GM12878 (cell line): ENCODE results near the gene ROBO1. TPM values are rescaled to one million over a fixed set of nuclear protein-coding genes. Genes with fewer than 3 reads are reported as not detected.

ENCODE experiments used
- ATAC-seq: fragments of 200-7000 bp; cut with Tn5 transposase; 3 replicates; pipeline ENCODE4 v1.9.1; 2020; ENCODE audit warnings: mild to moderate bottlenecking, moderate library complexity
- BruUV-seq: library from RNA; stranded (reverse); fragments of 400-500 nt; replicated peaks from 2 replicates; lab custom pipeline; 2021; lab: Mats Ljungman, UMichigan
- CTCF ChIA-PET: fragments of 300-600 bp; sonication (Branson Sonifier 250); formaldehyde crosslinking; extraction: SDS; loops from one replicate; lab custom pipeline; 2021; ENCODE audit warnings: inconsistent platforms; lab: Yijun Ruan, JAX
- POLR2A ChIA-PET: fragments of 350-600 bp; formaldehyde crosslinking; extraction: SDS; loops from one replicate; lab custom pipeline; 2021; ENCODE audit warnings: inconsistent platforms; lab: Charles Lee
- RAD21 ChIA-PET: fragments of 300-600 bp; sonication (Branson Sonifier 250); formaldehyde crosslinking; loops from one replicate; lab custom pipeline; 2023; ENCODE audit warnings: antibody characterized with exemption; ENCODE audit not compliant: unreplicated experiment; lab: Charles Lee
- SMC1A ChIA-PET: fragments of 300-600 bp; sonication (Branson Sonifier 250); formaldehyde crosslinking; loops from one replicate; lab custom pipeline; 2023; ENCODE audit not compliant: unreplicated experiment, uncharacterized antibody; lab: Charles Lee
- DNase-seq: peaks from one replicate; pipeline ENCODE4 v3.0.0-alpha.2; 2011; ENCODE audit warnings: low read depth, low spot score
- FAIRE-seq: peaks from 3 replicates; lab custom pipeline; 2011; peaks lifted over from hg19 to GRCh38; lab: Jason Lieb, UNC
- H2AFZ ChIP-seq: 2 replicates; pipeline ENCODE4 v1.6.0; 2011; ENCODE audit warnings: low read depth, low read length, control low read depth; ENCODE audit not compliant: control insufficient read depth
- H3K27ac ChIP-seq: 2 replicates; pipeline ENCODE4 v1.5.1; 2011; ENCODE audit warnings: control low read depth; ENCODE audit not compliant: control insufficient read depth, insufficient read depth
- H3K27me3 ChIP-seq, 2 experiments: replicated peaks in 1 of 2; 2 replicates each; pipeline versions ENCODE4 v1.6.0 to v1.6.1; 2011; ENCODE audit warnings: low read length in 1 of 2; ENCODE audit not compliant: control insufficient read depth in 2 of 2, insufficient read depth in 2 of 2
- H3K36me3 ChIP-seq, 2 experiments: 2 replicates each; pipeline ENCODE4 v1.5.1; 2011; ENCODE audit warnings: low read length in 1 of 2; ENCODE audit not compliant: control insufficient read depth in 2 of 2, insufficient read depth in 2 of 2
- H3K4me1 ChIP-seq: 2 replicates; pipeline ENCODE4 v1.6.1; 2011; ENCODE audit warnings: mild to moderate bottlenecking, low read length, moderate library complexity, mixed read lengths; ENCODE audit not compliant: control insufficient read depth, insufficient read depth
- H3K4me2 ChIP-seq: 2 replicates; pipeline ENCODE4 v1.6.0; 2011; ENCODE audit warnings: control low read depth; ENCODE audit not compliant: control insufficient read depth, insufficient read depth
- H3K4me3 ChIP-seq: fragments of 200-600 bp; sonication (generic); 2 replicates; pipeline ENCODE4 v1.5.1; 2016
- H3K79me2 ChIP-seq: 2 replicates; pipeline ENCODE4 v1.6.0; 2011; ENCODE audit warnings: low read length; ENCODE audit not compliant: control insufficient read depth, insufficient read depth
- H3K9ac ChIP-seq: 2 replicates; pipeline ENCODE4 v1.8.0; 2011; ENCODE audit warnings: low read length, control low read depth, mixed read lengths; ENCODE audit not compliant: control insufficient read depth, insufficient read depth
- H3K9me3 ChIP-seq: replicated peaks from 3 replicates; pipeline ENCODE4 v1.5.1; 2011; ENCODE audit warnings: mild to moderate bottlenecking, low read length; ENCODE audit not compliant: control insufficient read depth, insufficient read depth
- H4K20me1 ChIP-seq: 2 replicates; pipeline ENCODE4 v1.6.0; 2011; ENCODE audit not compliant: control insufficient read depth, insufficient read depth
- CHD2 ChIP-seq: IDR thresholded peaks from 2 replicates; pipeline ENCODE4 v1.6.1; 2011; ENCODE audit warnings: low read depth, low read length, improper control_type of control experiment, borderline replicate concordance
- MEF2B ChIP-seq: fragments of 450-650 bp; IDR thresholded peaks from 2 replicates; pipeline ENCODE4 v1.6.1; 2018; ENCODE audit warnings: mild to moderate bottlenecking, moderate library complexity; ENCODE audit not compliant: partially characterized antibody, poor library complexity, severe bottlenecking
- RCOR1 ChIP-seq: conservative IDR thresholded peaks from 2 replicates; pipeline ENCODE4 v1.6.1; 2012; ENCODE audit warnings: low read depth, low read length, improper control_type of control experiment
- RUNX3 ChIP-seq: IDR thresholded peaks from 2 replicates; pipeline ENCODE4 v1.6.1; 2012; ENCODE audit warnings: low read length, inconsistent platforms
- WGBS: methylation state at CpG from one replicate; pipeline ENCODE4 v1.1.6; 2016; ENCODE audit warnings: low lambda C conversion rate; ENCODE audit not compliant: insufficient replicate concordance, insufficient coverage; ENCODE audit errors: missing lambda C conversion rate; 5-methylcytosine and 5-hydroxymethylcytosine counted together
- in situ Hi-C: fragments of 300-500 bp; cut with MboI; formaldehyde crosslinking; loops from 9 replicates; pipeline ENCODE4 v1.14.3; 2018; ENCODE audit warnings: mixed read lengths
- intact Hi-C: fragments of 100-400 bp; cut with micrococcal nuclease; formaldehyde crosslinking; loops from one replicate; pipeline ENCODE4 v1.14.2; 2022; ENCODE audit not compliant: unreplicated experiment
- polyA plus RNA-seq, 11 experiments: library from polyadenylated mRNA; depleted of rRNA in 4 of 11; unstranded in 6 of 11; stranded (reverse) in 5 of 11; fragments of >200 nt; fragmentation: Nextera tagmentation in 4 of 11; fragmentation: Illumina TruSeq in 1 of 11; extraction: Ambion mirVana in 4 of 11; extraction: Trizol in 1 of 11; gene quantifications; 1 replicate in 1 of 11; 2 replicates in 10 of 11; pipeline versions ENCODE4 v1.2.1 to v1.2.3, GENCODE V29; 2011 to 2016; ENCODE audit warnings: inconsistent platforms in 2 of 11, missing spikeins in 2 of 11, low read depth in 1 of 11
- total RNA-seq, 4 experiments: library from RNA; depleted of rRNA in 3 of 4; stranded (reverse); fragments of >200 nt in 3 of 4; fragmentation: Illumina TruSeq in 1 of 4; extraction: Trizol in 1 of 4; gene quantifications; 2 replicates each; pipeline versions ENCODE4 v1.2.1 to v1.2.3, GENCODE V29; 2013 to 2021
- TF ChIP-seq, protein P1 (sequence below): IDR thresholded peaks from 2 replicates; pipeline ENCODE4 v1.6.1; 2012; ENCODE audit warnings: low read depth, low read length, improper control_type of control experiment
- TF ChIP-seq, protein P2 (sequence below): IDR thresholded peaks from 2 replicates; pipeline ENCODE4 v1.6.1; 2011; ENCODE audit warnings: borderline replicate concordance, low read depth, mild to moderate bottlenecking, moderate library complexity, mixed read lengths, low read length; ENCODE audit not compliant: insufficient read depth; ENCODE audit errors: extremely low read length
- TF ChIP-seq, protein P3 (sequence below): IDR thresholded peaks from 2 replicates; pipeline ENCODE4 v1.6.1; 2011; ENCODE audit warnings: mild to moderate bottlenecking, low read depth, low read length, moderate library complexity; ENCODE audit not compliant: insufficient replicate concordance
- TF ChIP-seq, protein P4 (sequence below): fragments of 450-650 bp; IDR thresholded peaks from 2 replicates; pipeline ENCODE4 v1.6.1; 2018; ENCODE audit warnings: borderline replicate concordance, mild to moderate bottlenecking; ENCODE audit not compliant: partially characterized antibody
- TF ChIP-seq, protein P5 (sequence below): fragments of 450-650 bp; IDR thresholded peaks from 2 replicates; pipeline ENCODE4 v1.6.1; 2014; ENCODE audit warnings: mild to moderate bottlenecking

Gene ROBO1
- total and polyA plus RNA-seq, 10 of the 15 experiments (the other 5 are each of a cell fraction or from before 2014, with no cell fraction given) = 0.29 to 46.5 (median 1.2) TPM

DNA sequence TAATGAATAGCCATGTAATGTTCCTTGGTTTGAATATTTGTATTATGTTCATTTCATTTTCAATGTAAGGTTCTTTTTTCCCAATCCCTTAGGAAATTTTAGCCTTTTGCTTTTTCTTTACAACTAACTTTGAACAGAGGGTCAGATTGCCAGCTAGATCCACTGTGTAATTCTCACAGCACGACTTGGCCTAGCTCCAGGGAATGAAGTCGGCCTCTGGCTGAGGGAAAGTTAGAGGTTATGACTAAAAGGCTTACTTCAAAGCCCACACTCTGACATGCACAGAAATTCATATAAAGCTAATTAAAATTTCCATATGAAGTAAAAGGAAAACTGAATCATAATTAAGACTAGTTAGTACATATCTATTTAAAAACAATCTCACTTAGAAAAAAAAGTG lies 38.7 kb downstream of the ROBO1 start:
- ChIA-PET SMC1A (no interaction called here), RAD21 (no interaction called here), POLR2A (no interaction called here), CTCF (no interaction called here)
- TF ChIP-seq, protein P1, sequence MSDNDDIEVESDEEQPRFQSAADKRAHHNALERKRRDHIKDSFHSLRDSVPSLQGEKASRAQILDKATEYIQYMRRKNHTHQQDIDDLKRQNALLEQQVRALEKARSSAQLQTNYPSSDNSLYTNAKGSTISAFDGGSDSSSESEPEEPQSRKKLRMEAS = no peak
- TF ChIP-seq, protein P2, sequence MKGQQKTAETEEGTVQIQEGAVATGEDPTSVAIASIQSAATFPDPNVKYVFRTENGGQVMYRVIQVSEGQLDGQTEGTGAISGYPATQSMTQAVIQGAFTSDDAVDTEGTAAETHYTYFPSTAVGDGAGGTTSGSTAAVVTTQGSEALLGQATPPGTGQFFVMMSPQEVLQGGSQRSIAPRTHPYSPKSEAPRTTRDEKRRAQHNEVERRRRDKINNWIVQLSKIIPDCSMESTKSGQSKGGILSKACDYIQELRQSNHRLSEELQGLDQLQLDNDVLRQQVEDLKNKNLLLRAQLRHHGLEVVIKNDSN = no peak
- ATAC-seq (no peak), FAIRE-seq (no peak), DNase-seq (no peak)
- Histone ChIP-seq H3K79me2 (no peaks in the 10 kb centered on the region), H3K9ac (no peak overlapping the region), H3K27me3 (no peaks in the 10 kb centered on the region), H3K4me1 (no peaks in the 10 kb centered on the region), H3K27ac (no peak overlapping the region), H3K9me3 (no peaks in the 10 kb centered on the region), H3K4me3 (no peak overlapping the region), H4K20me1 (no peaks in the 10 kb centered on the region), H3K4me2 (no peak overlapping the region), H3K36me3 (no peaks in the 10 kb centered on the region), H2AFZ (no peak overlapping the region)
- 0% methylated on average over 2 of the region's 2 CpGs for WGBS
- intact Hi-C loops = no loop called here
- in situ Hi-C loops = no loop called here
- BruUV-seq = no TSS peak

DNA sequence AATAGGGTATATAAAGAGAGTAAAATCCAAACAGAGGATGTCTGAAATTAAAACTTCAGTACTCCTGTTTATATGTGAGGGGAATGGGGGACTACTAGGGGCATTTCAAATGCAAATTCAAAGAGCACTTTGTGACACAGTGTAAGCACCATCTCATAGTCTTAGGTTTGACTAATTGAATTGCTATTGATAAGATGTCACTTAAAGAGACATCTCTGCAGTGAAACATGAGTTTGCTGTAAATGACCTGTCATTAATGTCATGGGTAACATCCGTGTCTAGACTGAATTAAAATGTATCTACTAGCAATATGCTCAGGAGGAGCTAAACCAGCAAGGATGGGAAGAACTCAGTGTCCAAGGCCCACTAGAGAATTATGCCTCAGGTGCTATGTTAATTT lies 41.0 kb downstream of the ROBO1 start:
- POLR2A ChIA-PET = no interaction called here
- H3K36me3 ChIP-seq = no peaks in the 10 kb centered on the region
- H3K9ac ChIP-seq = no peak overlapping the region
- no peaks in the 10 kb centered on the region; the same call in 2 of the 3 replicates for H3K9me3 ChIP-seq
- no peak overlapping the region for H3K27ac ChIP-seq
- no peak for FAIRE-seq
- no peak for ATAC-seq
- RAD21 ChIA-PET = no interaction called here
- no TSS peak for BruUV-seq
- WGBS = 0% methylated on average over 1 of the region's 1 CpG
- no peaks in the 10 kb centered on the region for H3K4me1 ChIP-seq
- intact Hi-C loops (no loop called here), in situ Hi-C loops (no loop called here)
- H3K27me3 ChIP-seq = no peaks in the 10 kb centered on the region
- CTCF ChIA-PET = no interaction called here
- DNase-seq = no peak
- H3K4me2 ChIP-seq = no peak overlapping the region
- H3K79me2 ChIP-seq = no peaks in the 10 kb centered on the region
- SMC1A ChIA-PET = no interaction called here
- no peaks in the 10 kb centered on the region for H4K20me1 ChIP-seq
- no peak overlapping the region for H2AFZ ChIP-seq
- H3K4me3 ChIP-seq = no peak overlapping the region
- no peak for TF ChIP-seq CHD2
- TF ChIP-seq, protein P3, sequence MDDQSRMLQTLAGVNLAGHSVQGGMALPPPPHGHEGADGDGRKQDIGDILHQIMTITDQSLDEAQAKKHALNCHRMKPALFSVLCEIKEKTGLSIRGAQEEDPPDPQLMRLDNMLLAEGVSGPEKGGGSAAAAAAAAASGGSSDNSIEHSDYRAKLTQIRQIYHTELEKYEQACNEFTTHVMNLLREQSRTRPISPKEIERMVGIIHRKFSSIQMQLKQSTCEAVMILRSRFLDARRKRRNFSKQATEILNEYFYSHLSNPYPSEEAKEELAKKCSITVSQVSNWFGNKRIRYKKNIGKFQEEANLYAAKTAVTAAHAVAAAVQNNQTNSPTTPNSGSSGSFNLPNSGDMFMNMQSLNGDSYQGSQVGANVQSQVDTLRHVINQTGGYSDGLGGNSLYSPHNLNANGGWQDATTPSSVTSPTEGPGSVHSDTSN = no peak
- no peak for TF ChIP-seq MEF2B
- TF ChIP-seq, protein P2 = no peak
- TF ChIP-seq RCOR1 = no peak
- TF ChIP-seq, protein P4, sequence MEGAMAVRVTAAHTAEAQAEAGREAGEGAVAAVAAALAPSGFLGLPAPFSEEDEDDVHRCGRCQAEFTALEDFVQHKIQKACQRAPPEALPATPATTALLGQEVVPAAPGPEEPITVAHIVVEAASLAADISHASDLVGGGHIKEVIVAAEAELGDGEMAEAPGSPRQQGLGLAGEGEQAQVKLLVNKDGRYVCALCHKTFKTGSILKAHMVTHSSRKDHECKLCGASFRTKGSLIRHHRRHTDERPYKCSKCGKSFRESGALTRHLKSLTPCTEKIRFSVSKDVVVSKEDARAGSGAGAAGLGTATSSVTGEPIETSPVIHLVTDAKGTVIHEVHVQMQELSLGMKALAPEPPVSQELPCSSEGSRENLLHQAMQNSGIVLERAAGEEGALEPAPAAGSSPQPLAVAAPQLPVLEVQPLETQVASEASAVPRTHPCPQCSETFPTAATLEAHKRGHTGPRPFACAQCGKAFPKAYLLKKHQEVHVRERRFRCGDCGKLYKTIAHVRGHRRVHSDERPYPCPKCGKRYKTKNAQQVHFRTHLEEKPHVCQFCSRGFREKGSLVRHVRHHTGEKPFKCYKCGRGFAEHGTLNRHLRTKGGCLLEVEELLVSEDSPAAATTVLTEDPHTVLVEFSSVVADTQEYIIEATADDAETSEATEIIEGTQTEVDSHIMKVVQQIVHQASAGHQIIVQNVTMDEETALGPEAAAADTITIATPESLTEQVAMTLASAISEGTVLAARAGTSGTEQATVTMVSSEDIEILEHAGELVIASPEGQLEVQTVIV = no peak
- TF ChIP-seq, protein P5, sequence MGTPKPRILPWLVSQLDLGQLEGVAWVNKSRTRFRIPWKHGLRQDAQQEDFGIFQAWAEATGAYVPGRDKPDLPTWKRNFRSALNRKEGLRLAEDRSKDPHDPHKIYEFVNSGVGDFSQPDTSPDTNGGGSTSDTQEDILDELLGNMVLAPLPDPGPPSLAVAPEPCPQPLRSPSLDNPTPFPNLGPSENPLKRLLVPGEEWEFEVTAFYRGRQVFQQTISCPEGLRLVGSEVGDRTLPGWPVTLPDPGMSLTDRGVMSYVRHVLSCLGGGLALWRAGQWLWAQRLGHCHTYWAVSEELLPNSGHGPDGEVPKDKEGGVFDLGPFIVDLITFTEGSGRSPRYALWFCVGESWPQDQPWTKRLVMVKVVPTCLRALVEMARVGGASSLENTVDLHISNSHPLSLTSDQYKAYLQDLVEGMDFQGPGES = no peak
- TF ChIP-seq RUNX3 = no peak
